MM.1S (cell line): ENCODE measurements around the gene LDHAL6A.
"Not testable (repeated sequence)": the region's sequence is repeated elsewhere in the genome, so short reads cannot be mapped to it uniquely, and the experiment has no call there.

Experiments used
- DNase-seq: peaks from one replicate; pipeline ENCODE4 v3.0.0-alpha.2; 2015
- H2AFZ ChIP-seq: fragments of 300-600 bp; sonication (generic); 2 replicates; pipeline ENCODE4 v1.6.0; 2016; ENCODE audit warnings: antibody characterized with exemption, low read length
- H3F3A ChIP-seq: fragments of 300-600 bp; sonication (generic); 2 replicates; pipeline ENCODE4 v1.6.1; 2016; ENCODE audit warnings: mild to moderate bottlenecking, antibody characterized with exemption, low read length, moderate library complexity, mixed read lengths; ENCODE audit not compliant: insufficient read depth
- H3K27ac ChIP-seq: fragments of 300-600 bp; sonication (generic); 2 replicates; pipeline ENCODE4 v1.5.1; 2016; ENCODE audit warnings: mild to moderate bottlenecking, low read length
- H3K27me3 ChIP-seq: fragments of 300-600 bp; sonication (generic); replicated peaks from 2 replicates; pipeline ENCODE4 v1.6.0; 2016; ENCODE audit warnings: low read length; ENCODE audit not compliant: insufficient read depth
- H3K36me3 ChIP-seq: fragments of 300-600 bp; sonication (generic); replicated peaks from 2 replicates; pipeline ENCODE4 v1.6.1; 2016; ENCODE audit warnings: mild to moderate bottlenecking, low read length, mixed read lengths; ENCODE audit not compliant: insufficient read depth
- H3K4me1 ChIP-seq: fragments of 300-600 bp; sonication (generic); 2 replicates; pipeline ENCODE4 v1.6.1; 2016; ENCODE audit warnings: low read length, mixed read lengths
- H3K4me2 ChIP-seq: fragments of 300-600 bp; sonication (generic); 2 replicates; pipeline ENCODE4 v1.6.0; 2016; ENCODE audit warnings: low read depth, low read length
- H3K4me3 ChIP-seq: fragments of 300-600 bp; sonication (generic); 2 replicates; pipeline ENCODE4 v1.5.1; 2016; ENCODE audit warnings: low read length, mixed read lengths
- H3K79me2 ChIP-seq: fragments of 300-600 bp; sonication (generic); 2 replicates; pipeline ENCODE4 v1.6.1; 2016; ENCODE audit warnings: mixed run types, low read length, mixed read lengths
- H3K9ac ChIP-seq: fragments of 300-600 bp; sonication (generic); 2 replicates; pipeline ENCODE4 v1.6.1; 2016; ENCODE audit warnings: low read length, mixed read lengths
- H3K9me2 ChIP-seq: fragments of 300-600 bp; sonication (generic); replicated peaks from 2 replicates; pipeline ENCODE4 v1.6.1; 2016; ENCODE audit warnings: mild to moderate bottlenecking, low read length, mixed read lengths; ENCODE audit not compliant: insufficient read depth
- H3K9me3 ChIP-seq: fragments of 300-600 bp; sonication (generic); replicated peaks from 2 replicates; pipeline ENCODE4 v1.6.1; 2016; ENCODE audit warnings: mild to moderate bottlenecking, low read length, mixed read lengths; ENCODE audit not compliant: insufficient read depth
- H4K20me1 ChIP-seq: fragments of 300-600 bp; sonication (generic); 2 replicates; pipeline ENCODE4 v1.6.1; 2016; ENCODE audit warnings: mild to moderate bottlenecking, low read length, moderate library complexity, mixed read lengths; ENCODE audit not compliant: insufficient read depth
- CTCF ChIP-seq: fragments of 300-600 bp; sonication (generic); IDR thresholded peaks from 2 replicates; pipeline ENCODE4 v1.5.1; 2016; ENCODE audit warnings: antibody characterized with exemption, low read length, mixed read lengths
- EZH2 ChIP-seq: fragments of 300-600 bp; sonication (generic); optimal IDR thresholded peaks from 2 replicates; pipeline ENCODE3; 2017; ENCODE audit warnings: low read depth, mild to moderate bottlenecking, antibody characterized with exemption, low read length, mixed read lengths
- EZH2phosphoT487 ChIP-seq: fragments of 300-600 bp; sonication (generic); IDR thresholded peaks from 2 replicates; pipeline ENCODE4 v1.6.1; 2018; ENCODE audit warnings: antibody characterized with exemption, low read length

The LDHAL6A gene

DNA sequence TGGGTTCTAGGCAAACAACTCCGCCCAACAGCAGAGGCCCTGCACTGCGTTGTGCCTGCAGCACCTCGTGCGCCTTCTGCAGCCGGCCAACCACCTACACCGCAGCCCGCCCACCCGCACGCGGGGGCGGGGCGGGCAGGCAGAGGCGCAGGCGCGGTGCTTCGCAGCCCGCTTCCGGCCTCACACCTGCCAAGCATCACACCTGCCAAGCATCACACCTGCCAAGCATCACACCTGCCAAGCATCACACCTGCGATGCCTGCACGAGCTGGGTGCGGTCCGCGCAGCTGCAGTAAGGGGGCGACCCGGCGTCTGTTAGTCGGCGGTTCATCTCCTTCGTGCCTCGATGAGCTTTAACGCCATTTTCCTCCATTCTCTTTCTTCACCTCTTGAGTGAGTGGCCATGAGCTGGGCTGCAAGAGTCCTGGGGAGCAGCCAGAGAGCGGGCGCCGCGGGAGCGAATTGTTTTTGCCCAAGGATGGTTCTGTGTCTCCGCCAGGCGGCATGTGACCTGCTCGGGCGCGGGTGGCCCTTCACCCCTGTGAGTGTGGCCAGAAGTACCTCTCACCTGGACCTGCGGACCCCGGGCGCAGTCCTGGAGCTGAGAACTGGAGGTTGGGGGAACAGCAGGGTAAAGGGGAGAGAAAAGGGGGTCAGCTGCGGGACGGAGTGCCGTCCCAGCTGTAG is at the start of gene LDHAL6A:
Gene LDHAL6A (plus strand): TSS at position 171 of the 687 bp plus-strand sequence. CDS start 825 bp downstream, outside the sequence.
- H3K27me3 ChIP-seq: no peaks in the 10 kb centered on the region
- DNase-seq: no peak
- no peak within 1 kb of the TSS for H3K27ac ChIP-seq
- H3K36me3 ChIP-seq: no peaks in the 10 kb centered on the region
- H3K4me3 ChIP-seq: no peak within 1 kb of the TSS
- H3K9me3 ChIP-seq: no peaks in the 10 kb centered on the region
- H4K20me1 ChIP-seq: no peaks in the 10 kb centered on the region
- no peak within 1 kb of the TSS for H3K4me2 ChIP-seq
- TF ChIP-seq EZH2phosphoT487 (no peak), EZH2 (no peak), CTCF (no peak)
- H3K9ac ChIP-seq: no peak within 1 kb of the TSS
- no peak within 1 kb of the TSS for H2AFZ ChIP-seq
- H3K4me1 ChIP-seq: no peaks in the 10 kb centered on the region
- no peaks in the 10 kb centered on the region for H3K79me2 ChIP-seq
- no peaks in the 10 kb centered on the region for H3F3A ChIP-seq
- H3K9me2 ChIP-seq: no peaks in the 10 kb centered on the region

DNA sequence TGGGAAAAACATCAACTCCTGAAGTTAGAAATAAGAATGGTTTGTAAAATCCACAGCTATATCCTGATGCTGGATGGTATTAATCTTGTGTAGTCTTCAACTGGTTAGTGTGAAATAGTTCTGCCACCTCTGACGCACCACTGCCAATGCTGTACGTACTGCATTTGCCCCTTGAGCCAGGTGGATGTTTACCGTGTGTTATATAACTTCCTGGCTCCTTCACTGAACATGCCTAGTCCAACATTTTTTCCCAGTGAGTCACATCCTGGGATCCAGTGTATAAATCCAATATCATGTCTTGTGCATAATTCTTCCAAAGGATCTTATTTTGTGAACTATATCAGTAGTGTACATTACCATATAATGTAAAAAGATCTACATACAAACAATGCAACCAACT is 48.3 kb upstream of the LDHAL6A start:
- not testable (repeated sequence) for H2AFZ ChIP-seq, H4K20me1 ChIP-seq, H3K9ac ChIP-seq, H3K4me1 ChIP-seq, H3K4me3 ChIP-seq, H3K27me3 ChIP-seq, H3K9me2 ChIP-seq, H3K27ac ChIP-seq, H3K9me3 ChIP-seq, DNase-seq, H3K4me2 ChIP-seq
- peaks cover 17% of the 10 kb centered on the region for H3K79me2 ChIP-seq
- H3K36me3 ChIP-seq: peaks cover 20% of the 10 kb centered on the region
- H3F3A ChIP-seq: peaks cover 73% of the 10 kb centered on the region

DNA sequence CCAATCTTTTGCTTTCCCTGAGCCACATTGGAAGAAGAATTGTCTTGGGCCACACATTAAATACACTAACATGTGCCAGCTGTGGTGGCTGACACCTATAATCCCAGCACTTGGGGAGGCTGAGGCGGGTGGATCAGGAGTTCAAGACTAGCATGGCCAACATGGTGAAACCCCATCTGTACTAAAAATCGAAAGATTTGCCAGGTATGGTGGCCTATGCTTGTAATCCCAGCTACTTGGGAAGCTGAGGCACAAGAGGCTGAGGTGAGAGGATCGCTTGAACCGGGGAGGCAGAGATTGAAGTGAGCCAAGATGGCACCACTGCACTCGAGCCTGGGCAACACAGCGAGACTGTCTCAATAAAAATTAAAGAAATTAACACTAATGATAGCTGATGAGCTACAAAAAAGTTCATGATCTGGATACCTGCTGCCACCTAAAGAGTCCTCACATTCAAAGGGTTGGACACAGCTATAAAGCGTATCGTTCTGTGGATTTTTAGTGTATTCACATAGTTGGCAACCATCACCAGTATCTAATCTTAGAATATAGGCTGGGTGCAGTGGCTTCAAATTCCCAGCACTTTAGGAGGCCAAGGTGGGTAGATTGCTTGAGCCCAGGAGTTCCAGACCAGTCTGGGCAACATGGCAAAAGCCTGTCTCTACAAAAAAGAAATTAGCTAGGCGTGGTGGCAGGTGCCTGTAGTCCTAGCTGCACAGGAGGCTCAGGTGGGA is 46.9 kb upstream of the LDHAL6A start:
- Histone ChIP-seq H2AFZ (no peak overlapping the region), H3K36me3 (peaks cover 10% of the 10 kb centered on the region)
- no peak for TF ChIP-seq CTCF
- TF ChIP-seq EZH2phosphoT487: no peak
- TF ChIP-seq EZH2: no peak

GRCh38 chr11:18416459-18416858 is 39.2 kb upstream of the LDHAL6A start:
- no peak overlapping the region for H3K9ac ChIP-seq
- no peak overlapping the region for H3K4me2 ChIP-seq
- no peaks in the 10 kb centered on the region for H3K9me3 ChIP-seq
- no peaks in the 10 kb centered on the region for H3F3A ChIP-seq
- TF ChIP-seq EZH2 (no peak), CTCF (no peak), EZH2phosphoT487 (no peak)
- H3K9me2 ChIP-seq: no peaks in the 10 kb centered on the region
- no peaks in the 10 kb centered on the region for H3K4me1 ChIP-seq
- H3K36me3 ChIP-seq: no peaks in the 10 kb centered on the region
- H4K20me1 ChIP-seq: no peaks in the 10 kb centered on the region
- DNase-seq: no peak
- no peak overlapping the region for H3K4me3 ChIP-seq
- no peak overlapping the region for H2AFZ ChIP-seq
- no peaks in the 10 kb centered on the region for H3K79me2 ChIP-seq
- H3K27ac ChIP-seq: no peak overlapping the region
- no peaks in the 10 kb centered on the region for H3K27me3 ChIP-seq

More for the DNA sequence above, 46.9 kb upstream of the LDHAL6A start:
- no peaks in the 10 kb centered on the region for H3K9me3 ChIP-seq
- peaks cover 6% of the 10 kb centered on the region; the same call in 1 of the 2 replicates for H4K20me1 ChIP-seq
- no peak overlapping the region for H3K27ac ChIP-seq
- no peak overlapping the region for H3K9ac ChIP-seq
- H3F3A ChIP-seq: peaks cover 61% of the 10 kb centered on the region
- no peak overlapping the region for H3K4me2 ChIP-seq
- H3K4me3 ChIP-seq: no peak overlapping the region
- H3K79me2 ChIP-seq: peaks cover 6% of the 10 kb centered on the region
- H3K27me3 ChIP-seq: no peaks in the 10 kb centered on the region
- no peaks in the 10 kb centered on the region for H3K9me2 ChIP-seq
- DNase-seq: no peak
- no peaks in the 10 kb centered on the region for H3K4me1 ChIP-seq
